Measurements from ENCODE around the gene STARD9. TPM values are rescaled to one million over a fixed set of nuclear protein-coding genes. Genes with fewer than 3 reads are reported as not detected.

The STARD9 gene
- total and polyA plus RNA-seq, 2 experiments from 2014 or later = 0.60 to 1.4 TPM

DNA sequence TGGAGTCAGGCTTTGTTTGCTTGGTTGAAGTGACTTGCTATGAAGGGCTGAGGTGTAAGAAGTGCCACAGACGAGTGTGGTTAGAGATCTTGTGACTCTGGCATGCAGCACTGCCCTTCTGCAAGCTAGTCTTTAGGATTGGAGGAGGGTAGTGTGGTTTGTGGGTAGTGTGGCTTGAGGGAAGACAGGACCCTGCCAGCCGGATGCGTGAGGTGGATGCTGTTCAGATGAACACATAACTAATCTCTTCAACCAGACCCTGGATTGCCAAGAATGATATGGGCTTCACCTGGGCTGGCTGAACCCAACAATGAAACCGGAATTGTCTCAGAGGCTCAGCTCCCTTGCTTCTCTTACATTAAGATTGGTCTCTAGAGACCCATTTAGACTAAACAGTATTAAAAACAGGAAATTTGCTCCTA is 32.7 kb downstream of the STARD9 start:
- Histone ChIP-seq H3K4me1 (ENCODE audit: insufficient read depth) (peaks cover 6% of the 10 kb centered on the region), H3K9me2 (ENCODE audit: insufficient read depth) (no peaks in the 10 kb centered on the region), H3K79me2 (ENCODE audit: insufficient read depth) (no peaks in the 10 kb centered on the region), H3F3A (ENCODE audit: insufficient read depth) (no peaks in the 10 kb centered on the region), H3K27ac (no peak overlapping the region), H3K9ac (no peak overlapping the region), H4K20me1 (ENCODE audit: insufficient read depth) (no peaks in the 10 kb centered on the region), H2AFZ (no peak overlapping the region), H3K36me3 (ENCODE audit: low read depth) (no peaks in the 10 kb centered on the region), H3K27me3 (replicated peaks; ENCODE audit: insufficient read depth) (no peaks in the 10 kb centered on the region), H3K4me2 (ENCODE audit: unreplicated experiment) (no peak overlapping the region), H3K9me3 (ENCODE audit: low read depth) (no peaks in the 10 kb centered on the region), H3K4me3 (no peak overlapping the region)
- no peak for TF ChIP-seq EZH2phosphoT487 (IDR thresholded peaks at IDR 0.05; ENCODE audit: insufficient read depth, low read depth)
- no peak for TF ChIP-seq EZH2 (IDR thresholded peaks at IDR 0.05; ENCODE audit: insufficient read depth, poor library complexity, severe bottlenecking)
- WGBS, 2 experiments (ENCODE audit: low coverage in 1 of 2, low lambda C conversion rate in 2 of 2, missing lambda C conversion rate in 2 of 2) = 76 to 78% methylated on average over 4 of the region's 4 CpGs
- no peak for DNase-seq
- in situ Hi-C loops (cut with MboI) = no loop called here

DNA sequence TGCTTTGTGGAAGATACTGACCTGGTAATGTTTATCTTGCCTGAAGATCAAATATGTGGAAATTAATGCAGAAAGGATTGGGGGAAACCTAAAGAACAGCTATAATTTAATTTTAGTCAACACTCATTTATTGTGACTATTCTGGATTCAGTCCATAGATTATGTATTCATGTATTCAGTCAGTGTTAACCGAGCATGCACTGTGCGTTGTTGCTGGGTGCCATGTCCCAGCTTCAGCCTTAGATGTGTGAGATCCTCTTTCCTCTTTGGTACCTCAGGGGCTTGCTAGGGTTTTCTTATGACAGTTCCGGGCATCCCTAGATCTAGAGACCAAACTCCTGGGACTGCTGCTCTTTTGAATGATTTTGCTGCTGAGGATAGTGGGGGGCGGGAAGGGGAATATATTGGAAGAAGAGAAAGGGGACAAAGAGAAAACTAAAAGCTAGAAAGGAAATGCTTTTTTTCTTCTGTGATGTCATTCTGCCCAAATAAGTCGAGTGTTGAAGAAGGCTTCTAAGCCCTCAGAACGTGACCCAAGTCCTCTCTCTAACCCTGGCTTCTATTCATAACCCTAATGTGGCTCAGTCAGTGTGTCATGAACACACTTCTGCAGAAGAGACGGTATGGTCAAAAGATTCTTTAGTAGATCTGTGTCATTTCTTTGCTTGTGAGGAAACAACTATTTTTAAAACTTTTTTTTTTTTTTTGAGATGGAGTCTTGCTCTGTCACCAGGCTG is 33.5 kb downstream of the STARD9 start:
- no peak overlapping the region for H2AFZ ChIP-seq
- H3K79me2 ChIP-seq (ENCODE audit: insufficient read depth) = no peaks in the 10 kb centered on the region
- no peak for DNase-seq
- no peaks in the 10 kb centered on the region for H3K9me2 ChIP-seq (ENCODE audit: insufficient read depth)
- H3K9me3 ChIP-seq (ENCODE audit: low read depth) = no peaks in the 10 kb centered on the region
- H3K27ac ChIP-seq = no peak overlapping the region
- no peak overlapping the region for H3K4me2 ChIP-seq (ENCODE audit: unreplicated experiment)
- no peaks in the 10 kb centered on the region for H3K27me3 ChIP-seq (replicated peaks; ENCODE audit: insufficient read depth)
- no peak overlapping the region for H3K4me3 ChIP-seq
- in situ Hi-C loops (cut with MboI) = no loop called here
- no peaks in the 10 kb centered on the region for H3K36me3 ChIP-seq (ENCODE audit: low read depth)
- TF ChIP-seq EZH2 (IDR thresholded peaks at IDR 0.05; ENCODE audit: insufficient read depth, poor library complexity, severe bottlenecking) (no peak), EZH2phosphoT487 (IDR thresholded peaks at IDR 0.05; ENCODE audit: insufficient read depth, low read depth) (no peak)
- no peaks in the 10 kb centered on the region for H3F3A ChIP-seq (ENCODE audit: insufficient read depth)
- 63 to 71% methylated on average over 7 of the region's 7 CpGs for WGBS, 2 experiments (ENCODE audit: low coverage in 1 of 2, low lambda C conversion rate in 2 of 2, missing lambda C conversion rate in 2 of 2)
- H3K9ac ChIP-seq = no peak overlapping the region
- H4K20me1 ChIP-seq (ENCODE audit: insufficient read depth) = no peaks in the 10 kb centered on the region
- peaks cover 6% of the 10 kb centered on the region for H3K4me1 ChIP-seq (ENCODE audit: insufficient read depth)

DNA sequence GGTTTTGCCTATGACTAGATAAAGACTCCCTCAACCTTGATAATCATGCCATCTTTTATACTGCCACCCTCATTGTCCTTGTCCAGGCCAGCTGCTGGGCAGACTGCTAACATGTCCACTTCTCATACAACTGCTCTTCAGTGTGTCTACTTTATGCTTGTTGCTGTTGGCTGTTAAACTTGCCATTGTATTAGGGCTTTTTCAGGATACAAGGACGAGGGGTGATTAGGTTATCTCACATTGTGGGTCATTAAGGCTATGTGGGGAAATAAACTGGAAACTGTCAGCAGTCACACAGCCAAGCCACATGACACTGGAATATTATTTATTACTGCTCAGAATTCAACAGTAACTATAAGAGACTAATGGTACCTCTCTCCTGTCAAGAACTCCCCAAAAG is 36.1 kb downstream of the STARD9 start:
- H3K36me3 ChIP-seq (ENCODE audit: low read depth) = no peaks in the 10 kb centered on the region
- no peak overlapping the region for H3K4me3 ChIP-seq
- 56 to 61% methylated on average over 1 of the region's 1 CpG for WGBS, 2 experiments (ENCODE audit: low coverage in 1 of 2, low lambda C conversion rate in 2 of 2, missing lambda C conversion rate in 2 of 2)
- H3K4me1 ChIP-seq (ENCODE audit: insufficient read depth) = no peaks in the 10 kb centered on the region
- H3K79me2 ChIP-seq (ENCODE audit: insufficient read depth) = no peaks in the 10 kb centered on the region
- in situ Hi-C loops (cut with MboI) = no loop called here
- H2AFZ ChIP-seq = no peak overlapping the region
- no peak for TF ChIP-seq EZH2phosphoT487 (IDR thresholded peaks at IDR 0.05; ENCODE audit: insufficient read depth, low read depth)
- TF ChIP-seq EZH2 (IDR thresholded peaks at IDR 0.05; ENCODE audit: insufficient read depth, poor library complexity, severe bottlenecking) = no peak
- no peaks in the 10 kb centered on the region for H4K20me1 ChIP-seq (ENCODE audit: insufficient read depth)
- no peaks in the 10 kb centered on the region for H3K9me2 ChIP-seq (ENCODE audit: insufficient read depth)
- H3K27me3 ChIP-seq (replicated peaks; ENCODE audit: insufficient read depth) = no peaks in the 10 kb centered on the region
- H3K9me3 ChIP-seq (ENCODE audit: low read depth) = no peaks in the 10 kb centered on the region
- no peaks in the 10 kb centered on the region for H3F3A ChIP-seq (ENCODE audit: insufficient read depth)
- no peak for DNase-seq
- H3K9ac ChIP-seq = no peak overlapping the region
- H3K27ac ChIP-seq = no peak overlapping the region
- no peak overlapping the region for H3K4me2 ChIP-seq (ENCODE audit: unreplicated experiment)

DNA sequence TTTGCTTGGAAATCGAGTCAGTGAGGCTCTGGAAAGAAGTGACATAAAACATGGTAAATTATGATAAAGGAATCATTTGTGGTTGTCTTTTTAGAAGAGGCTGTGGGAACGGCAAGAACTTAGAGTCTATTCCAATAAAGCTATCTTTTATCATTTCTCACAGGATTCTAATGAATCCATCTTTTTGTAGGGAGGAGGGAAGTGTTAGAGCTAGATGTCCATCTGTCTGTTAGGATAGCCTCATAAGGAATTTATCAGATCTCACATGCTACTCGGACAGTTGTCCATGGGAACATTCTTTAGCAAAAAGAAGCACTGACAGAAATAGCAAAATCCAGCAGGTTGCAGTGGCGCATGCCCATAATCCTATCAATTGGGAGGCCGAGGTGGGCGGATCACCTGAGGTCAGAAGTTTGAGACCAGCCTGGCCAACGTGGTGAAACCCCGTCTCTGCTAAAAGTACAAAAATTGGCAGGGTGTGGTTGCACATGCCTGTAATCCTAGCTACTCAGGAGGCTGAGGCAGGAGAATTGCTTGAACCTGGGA is 37.0 kb downstream of the STARD9 start:
- no peak overlapping the region for H3K27ac ChIP-seq
- no peaks in the 10 kb centered on the region for H3K27me3 ChIP-seq (replicated peaks; ENCODE audit: insufficient read depth)
- DNase-seq = no peak
- no peak overlapping the region for H3K4me3 ChIP-seq
- H3K4me2 ChIP-seq (ENCODE audit: unreplicated experiment) = no peak overlapping the region
- H3K36me3 ChIP-seq (ENCODE audit: low read depth) = no peaks in the 10 kb centered on the region
- WGBS, 2 experiments (ENCODE audit: low coverage in 1 of 2, low lambda C conversion rate in 2 of 2, missing lambda C conversion rate in 2 of 2) = 81 to 82% methylated on average over 8 of the region's 8 CpGs
- no peaks in the 10 kb centered on the region for H4K20me1 ChIP-seq (ENCODE audit: insufficient read depth)
- no peaks in the 10 kb centered on the region for H3F3A ChIP-seq (ENCODE audit: insufficient read depth)
- H3K79me2 ChIP-seq (ENCODE audit: insufficient read depth) = no peaks in the 10 kb centered on the region
- no peak overlapping the region for H2AFZ ChIP-seq
- in situ Hi-C loops (cut with MboI) = no loop called here
- H3K9me2 ChIP-seq (ENCODE audit: insufficient read depth) = no peaks in the 10 kb centered on the region
- no peaks in the 10 kb centered on the region for H3K9me3 ChIP-seq (ENCODE audit: low read depth)
- H3K9ac ChIP-seq = no peak overlapping the region
- TF ChIP-seq EZH2phosphoT487 (IDR thresholded peaks at IDR 0.05; ENCODE audit: insufficient read depth, low read depth) = no peak
- no peak for TF ChIP-seq EZH2 (IDR thresholded peaks at IDR 0.05; ENCODE audit: insufficient read depth, poor library complexity, severe bottlenecking)
- H3K4me1 ChIP-seq (ENCODE audit: insufficient read depth) = no peaks in the 10 kb centered on the region

Measured in GM23248 (cell line).